Panc1 (cell line): ENCODE measurements around the gene ABCC4. TPM values are rescaled to one million over a fixed set of nuclear protein-coding genes. Genes with fewer than 3 reads are reported as not detected.

Experiments used
- ATAC-seq: fragments of 200-7000 bp; cut with Tn5 transposase; 2 replicates; pipeline ENCODE4 v1.9.1; 2020; ENCODE audit warnings: mild to moderate bottlenecking, moderate library complexity
- BruUV-seq: library from RNA; stranded (reverse); fragments of 400-500 nt; replicated peaks from 2 replicates; lab custom pipeline; 2021; lab: Mats Ljungman, UMichigan
- CTCF ChIA-PET: fragments of 300-600 bp; sonication (Branson Sonifier 250); formaldehyde crosslinking; loops from one replicate; lab custom pipeline; 2022; ENCODE audit warnings: antibody characterized with exemption; lab: Charles Lee
- POLR2A ChIA-PET: fragments of 300-600 bp; sonication (Branson Sonifier 250); formaldehyde crosslinking; loops from one replicate; lab custom pipeline; 2022; ENCODE audit warnings: antibody characterized with exemption; lab: Charles Lee
- DNase-seq: peaks from one replicate; pipeline ENCODE4 v3.0.0-alpha.2; 2010; ENCODE audit warnings: low read depth, low spot score
- H3K27ac ChIP-seq: 2 replicates; pipeline ENCODE4 v1.5.1; 2011; ENCODE audit warnings: mild to moderate bottlenecking, low read length, inconsistent platforms
- H3K27me3 ChIP-seq: fragments of 200-500 bp; sonication (Bioruptor generic); 2 replicates; pipeline ENCODE4 v1.6.0; 2014; ENCODE audit warnings: low read length, inconsistent platforms; ENCODE audit not compliant: control insufficient read depth, insufficient read depth
- H3K36me3 ChIP-seq: fragments of 200-500 bp; sonication (Bioruptor generic); 2 replicates; pipeline ENCODE4 v1.5.1; 2014; ENCODE audit warnings: inconsistent platforms, mild to moderate bottlenecking, low read length, moderate library complexity; ENCODE audit not compliant: control insufficient read depth, insufficient read depth
- H3K4me1 ChIP-seq: 2 replicates; pipeline ENCODE4 v1.5.1; 2011; ENCODE audit warnings: inconsistent platforms, mild to moderate bottlenecking, low read length, moderate library complexity; ENCODE audit not compliant: control insufficient read depth, insufficient read depth
- H3K4me3 ChIP-seq, 2 experiments: 2 replicates each; pipeline ENCODE4 v1.5.1; 2011 to 2012; ENCODE audit warnings: low read depth in 2 of 2, low read length in 2 of 2, mild to moderate bottlenecking in 2 of 2, inconsistent platforms in 1 of 2, moderate library complexity in 1 of 2
- H3K9me3 ChIP-seq: fragments of 200-500 bp; sonication (Bioruptor generic); 2 replicates; pipeline ENCODE4 v1.5.1; 2014; ENCODE audit warnings: low read depth, mild to moderate bottlenecking, inconsistent platforms, low read length, moderate library complexity; ENCODE audit not compliant: control insufficient read depth, insufficient read depth
- POLR2AphosphoS5 ChIP-seq: IDR thresholded peaks from 2 replicates; pipeline ENCODE4 v1.6.1; 2012; ENCODE audit warnings: mild to moderate bottlenecking, low read depth, low read length, moderate library complexity
- SIN3A ChIP-seq: IDR thresholded peaks from 2 replicates; pipeline ENCODE4 v1.6.1; 2012; ENCODE audit warnings: low read depth, mild to moderate bottlenecking, low read length, moderate library complexity, borderline replicate concordance; ENCODE audit not compliant: insufficient read depth
- TCF7L2 ChIP-seq: IDR thresholded peaks from 2 replicates; pipeline ENCODE4 v1.6.1; 2011; ENCODE audit warnings: mild to moderate bottlenecking, low read depth, low read length, inconsistent platforms
- in situ Hi-C: cut with HindIII; loops from 2 replicates; pipeline ENCODE4 v1.10.0; 2016; ENCODE audit warnings: low sequenced_read_pairs, low pct_unique_long_range_greater_than_20kb
- intact Hi-C: fragments of 100-400 bp; cut with micrococcal nuclease; formaldehyde crosslinking; loops from one replicate; pipeline ENCODE4 v1.10.0; 2022; ENCODE audit not compliant: unreplicated experiment
- total RNA-seq: library from RNA; stranded (reverse); gene quantifications from one replicate; pipeline ENCODE4 v1.2.1, GENCODE V29; 2021; ENCODE audit not compliant: unreplicated experiment
- TF ChIP-seq, protein P1 (sequence below), 2 experiments: IDR thresholded peaks; 2 replicates each; pipeline ENCODE4 v1.6.1; 2011 to 2012; ENCODE audit warnings: low read depth in 2 of 2, control low read depth in 1 of 2, low read length in 1 of 2, mild to moderate bottlenecking in 1 of 2, moderate library complexity in 1 of 2; ENCODE audit not compliant: insufficient read depth in 1 of 2
- TF ChIP-seq, protein P2 (sequence below): fragments of 450-650 bp; IDR thresholded peaks from 2 replicates; pipeline ENCODE4 v1.5.1; 2017; ENCODE audit warnings: mild to moderate bottlenecking

Gene ABCC4
- total RNA-seq, 1 experiment from 2014 or later, result 69.3 TPM

- intact Hi-C loops (no loop called here), in situ Hi-C loops (no loop called here)
- no peaks in the 10 kb centered on the region for H3K27me3 ChIP-seq
- no peaks in the 10 kb centered on the region for H3K36me3 ChIP-seq
- ATAC-seq (no peak), DNase-seq (no peak)
- no peak overlapping the region for H3K27ac ChIP-seq
- H3K4me3 ChIP-seq, result peak overlapping the region in 1 of 2 experiments; percentile 7; a peak in 1 of 4 replicates
- ChIA-PET POLR2A (no interaction called here), CTCF (no interaction called here)
- no TSS peak for BruUV-seq
- H3K4me1 ChIP-seq, result no peaks in the 10 kb centered on the region
- no peaks in the 10 kb centered on the region for H3K9me3 ChIP-seq
- TF ChIP-seq TCF7L2 (no peak), SIN3A (no peak), POLR2AphosphoS5 (no peak)
- TF ChIP-seq, protein P1, sequence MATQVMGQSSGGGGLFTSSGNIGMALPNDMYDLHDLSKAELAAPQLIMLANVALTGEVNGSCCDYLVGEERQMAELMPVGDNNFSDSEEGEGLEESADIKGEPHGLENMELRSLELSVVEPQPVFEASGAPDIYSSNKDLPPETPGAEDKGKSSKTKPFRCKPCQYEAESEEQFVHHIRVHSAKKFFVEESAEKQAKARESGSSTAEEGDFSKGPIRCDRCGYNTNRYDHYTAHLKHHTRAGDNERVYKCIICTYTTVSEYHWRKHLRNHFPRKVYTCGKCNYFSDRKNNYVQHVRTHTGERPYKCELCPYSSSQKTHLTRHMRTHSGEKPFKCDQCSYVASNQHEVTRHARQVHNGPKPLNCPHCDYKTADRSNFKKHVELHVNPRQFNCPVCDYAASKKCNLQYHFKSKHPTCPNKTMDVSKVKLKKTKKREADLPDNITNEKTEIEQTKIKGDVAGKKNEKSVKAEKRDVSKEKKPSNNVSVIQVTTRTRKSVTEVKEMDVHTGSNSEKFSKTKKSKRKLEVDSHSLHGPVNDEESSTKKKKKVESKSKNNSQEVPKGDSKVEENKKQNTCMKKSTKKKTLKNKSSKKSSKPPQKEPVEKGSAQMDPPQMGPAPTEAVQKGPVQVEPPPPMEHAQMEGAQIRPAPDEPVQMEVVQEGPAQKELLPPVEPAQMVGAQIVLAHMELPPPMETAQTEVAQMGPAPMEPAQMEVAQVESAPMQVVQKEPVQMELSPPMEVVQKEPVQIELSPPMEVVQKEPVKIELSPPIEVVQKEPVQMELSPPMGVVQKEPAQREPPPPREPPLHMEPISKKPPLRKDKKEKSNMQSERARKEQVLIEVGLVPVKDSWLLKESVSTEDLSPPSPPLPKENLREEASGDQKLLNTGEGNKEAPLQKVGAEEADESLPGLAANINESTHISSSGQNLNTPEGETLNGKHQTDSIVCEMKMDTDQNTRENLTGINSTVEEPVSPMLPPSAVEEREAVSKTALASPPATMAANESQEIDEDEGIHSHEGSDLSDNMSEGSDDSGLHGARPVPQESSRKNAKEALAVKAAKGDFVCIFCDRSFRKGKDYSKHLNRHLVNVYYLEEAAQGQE (IDR thresholded peaks at IDR 0.05; ENCODE audit: insufficient read depth in 1 of 2, low read depth in 2 of 2, low read length in 1 of 2), result no peak
- TF ChIP-seq, protein P2, sequence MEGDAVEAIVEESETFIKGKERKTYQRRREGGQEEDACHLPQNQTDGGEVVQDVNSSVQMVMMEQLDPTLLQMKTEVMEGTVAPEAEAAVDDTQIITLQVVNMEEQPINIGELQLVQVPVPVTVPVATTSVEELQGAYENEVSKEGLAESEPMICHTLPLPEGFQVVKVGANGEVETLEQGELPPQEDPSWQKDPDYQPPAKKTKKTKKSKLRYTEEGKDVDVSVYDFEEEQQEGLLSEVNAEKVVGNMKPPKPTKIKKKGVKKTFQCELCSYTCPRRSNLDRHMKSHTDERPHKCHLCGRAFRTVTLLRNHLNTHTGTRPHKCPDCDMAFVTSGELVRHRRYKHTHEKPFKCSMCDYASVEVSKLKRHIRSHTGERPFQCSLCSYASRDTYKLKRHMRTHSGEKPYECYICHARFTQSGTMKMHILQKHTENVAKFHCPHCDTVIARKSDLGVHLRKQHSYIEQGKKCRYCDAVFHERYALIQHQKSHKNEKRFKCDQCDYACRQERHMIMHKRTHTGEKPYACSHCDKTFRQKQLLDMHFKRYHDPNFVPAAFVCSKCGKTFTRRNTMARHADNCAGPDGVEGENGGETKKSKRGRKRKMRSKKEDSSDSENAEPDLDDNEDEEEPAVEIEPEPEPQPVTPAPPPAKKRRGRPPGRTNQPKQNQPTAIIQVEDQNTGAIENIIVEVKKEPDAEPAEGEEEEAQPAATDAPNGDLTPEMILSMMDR, result no peak
Measured at GRCh38 chr13:95003019-95003813, 298.0 kb downstream of the ABCC4 start.

DNA sequence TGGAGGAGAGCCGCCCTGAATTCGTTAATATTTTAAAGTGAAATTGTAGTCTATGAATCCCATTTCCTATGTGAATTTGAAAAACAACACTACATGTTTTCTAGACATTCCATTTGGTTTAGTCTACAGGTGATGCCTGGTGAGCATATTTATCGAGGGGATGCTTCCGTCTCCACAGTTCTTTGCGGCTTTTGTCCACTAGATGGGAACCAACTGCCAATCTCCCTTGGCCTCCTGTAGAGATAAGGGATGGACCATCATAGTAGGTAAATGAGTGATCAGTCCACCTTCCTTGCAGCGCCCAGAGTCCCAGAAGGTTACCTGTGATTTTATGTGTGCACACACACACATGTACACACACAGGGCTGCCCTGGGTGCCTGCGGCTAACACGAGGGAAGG is 299.1 kb downstream of the ABCC4 start:
- intact Hi-C loops, result no loop called here
- no peak for DNase-seq
- ChIA-PET POLR2A (no interaction called here), CTCF (no interaction called here)
- 0 out of 2 replicates have a peak, but pooled peaks have one; percentile 30 for ATAC-seq
- Histone ChIP-seq H3K4me1 (no peaks in the 10 kb centered on the region), H3K36me3 (no peaks in the 10 kb centered on the region), H3K27me3 (no peaks in the 10 kb centered on the region), H3K4me3 (no peak overlapping the region), H3K27ac (no peak overlapping the region), H3K9me3 (no peaks in the 10 kb centered on the region)
- in situ Hi-C loops, result no loop called here
- TF ChIP-seq, protein P1 (IDR thresholded peaks at IDR 0.05; ENCODE audit: insufficient read depth in 1 of 2, low read depth in 2 of 2, low read length in 1 of 2), result no peak
- no peak for TF ChIP-seq POLR2AphosphoS5
- no peak for TF ChIP-seq TCF7L2
- no peak for TF ChIP-seq SIN3A
- TF ChIP-seq, protein P2, result no peak
- BruUV-seq, result no TSS peak
